ENCODE measurements around the gene FKBP2. TPM values are rescaled to one million over a fixed set of nuclear protein-coding genes. Genes with fewer than 3 reads are reported as not detected.

Gene FKBP2
- total RNA-seq, 1 experiment from 2014 or later: 57.2 TPM

- peaks cover 71% of the 10 kb centered on the region for H3K27me3 Mint-ChIP-seq (ENCODE audit: low read depth)
- H3K4me1 Mint-ChIP-seq: peaks cover 10% of the 10 kb centered on the region
- no peaks in the 10 kb centered on the region for H3K36me3 Mint-ChIP-seq
- no peak within 1 kb of the TSS for H3K27ac Mint-ChIP-seq
- ChIA-PET CTCF (interaction anchor here (1.0 to 12.5 kb wide), 3 partner anchors 12 to 64 kb away, joined by 3 to 151 read pairs (median 4); partner anchors contain the start of gene ESRRA), POLR2A (no interaction called here)
- peak; percentile 50 for ATAC-seq
- peak within 1 kb of the TSS; percentile 66 for H3K4me3 Mint-ChIP-seq
- TF ChIP-seq SOX15 (CRISPR knock-in tag; IDR thresholded peaks at IDR 0.05): no peak
- peak; percentile 59 for TF ChIP-seq PRDM15 (CRISPR knock-in tag; IDR thresholded peaks at IDR 0.05)
- no peak for TF ChIP-seq RORB (CRISPR knock-in tag; IDR thresholded peaks at IDR 0.05)
- no peaks in the 10 kb centered on the region for H3K9me3 Mint-ChIP-seq
- DNase-seq (ENCODE audit: low spot score): no peak
Measured at GRCh38 chr11:64291262-64291751, 50.4 kb downstream of the FKBP2 start, which contains the start of gene KCNK4. Gene KCNK4 (plus strand): TSS chr11:64291302. CDS start chr11:64293019, 1,717 bp downstream.

- peaks cover 8% of the 10 kb centered on the region for H3K4me1 Mint-ChIP-seq
- TF ChIP-seq ELF4 (CRISPR knock-in tag; IDR thresholded peaks at IDR 0.05; ENCODE audit: low read depth) (no peak), ZBTB21 (CRISPR knock-in tag; IDR thresholded peaks at IDR 0.05; ENCODE audit: borderline replicate concordance) (no peak), TCF7 (CRISPR knock-in tag; IDR thresholded peaks at IDR 0.05; ENCODE audit: low read depth) (no peak), CREM (CRISPR knock-in tag; IDR thresholded peaks at IDR 0.05) (no peak), ZNF423 (CRISPR knock-in tag; IDR thresholded peaks at IDR 0.05) (no peak; the same call in 1 of the 2 replicates), ZNF263 (CRISPR knock-in tag; IDR thresholded peaks at IDR 0.05; ENCODE audit: low read depth) (no peak), ZNF532 (CRISPR knock-in tag; IDR thresholded peaks at IDR 0.05; ENCODE audit: borderline replicate concordance) (no peak), FOXJ3 (CRISPR knock-in tag; IDR thresholded peaks at IDR 0.05; ENCODE audit: borderline replicate concordance) (no peak), MYBL2 (CRISPR knock-in tag; IDR thresholded peaks at IDR 0.05) (no peak), FOXK1 (CRISPR knock-in tag; IDR thresholded peaks at IDR 0.05) (no peak), TEAD1 (CRISPR knock-in tag; IDR thresholded peaks at IDR 0.05) (no peak), PRRX2 (CRISPR knock-in tag; IDR thresholded peaks at IDR 0.05) (no peak), ZBTB43 (CRISPR knock-in tag; IDR thresholded peaks at IDR 0.05) (no peak), E2F5 (CRISPR knock-in tag; IDR thresholded peaks at IDR 0.05) (no peak)
- ChIA-PET CTCF (interaction anchor here (0.6 to 12.5 kb wide), 6 partner anchors 11 to 87 kb away, joined by 3 to 151 read pairs (median 3); partner anchors contain the start of gene ESRRA), POLR2A (no interaction called here)
- no peaks in the 10 kb centered on the region for H3K9me3 Mint-ChIP-seq
- ATAC-seq (no peak), DNase-seq (ENCODE audit: low spot score) (no peak)
- H3K4me3 Mint-ChIP-seq: peak overlapping the region; percentile 60
- H3K27me3 Mint-ChIP-seq (ENCODE audit: low read depth): peaks cover 75% of the 10 kb centered on the region
- no peak overlapping the region for H3K27ac Mint-ChIP-seq
- no peaks in the 10 kb centered on the region for H3K36me3 Mint-ChIP-seq
Measured at GRCh38 chr11:64291752-64292459, 51.0 kb downstream of the FKBP2 start.

Measured in WTC11 (cell line).